ENCODE data around the gene ANO4. TPM values are rescaled to one million over a fixed set of nuclear protein-coding genes. Genes with fewer than 3 reads are reported as not detected.

ANO4 gene
- total and polyA plus RNA-seq, 2 of the 8 experiments (the other 6 are each of a cell fraction or from before 2014, with no cell fraction given) = 1.1 to 3.4 TPM

DNA sequence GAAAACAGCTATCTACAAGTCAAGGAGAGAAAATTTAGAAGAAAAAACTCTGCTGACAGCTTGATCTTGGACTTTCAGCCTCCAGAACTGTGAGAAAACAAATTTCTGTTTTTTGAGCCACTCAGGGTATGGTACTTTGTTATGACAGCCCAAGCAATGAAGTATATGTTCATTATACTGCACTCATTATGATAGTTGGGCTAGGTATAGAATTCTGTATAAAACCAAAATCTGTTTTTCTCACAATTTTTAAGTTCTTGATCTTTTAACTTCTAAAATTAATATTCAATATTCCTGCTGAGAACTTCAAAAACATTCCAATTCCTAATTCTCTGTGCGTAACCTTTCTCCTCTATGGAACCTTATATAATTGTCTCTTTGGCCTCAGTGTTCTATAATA is 214.7 kb downstream of the ANO4 start:
- POLR2A ChIA-PET (ENCODE audit: partially characterized antibody) = no interaction called here
- FAIRE-seq = no peak
- TF ChIP-seq TBP (IDR thresholded peaks at IDR 0.05; ENCODE audit: low read depth, low read length) (no peak), BRCA1 (IDR thresholded peaks at IDR 0.05; ENCODE audit: low read depth, low read length) (no peak), CREB1 (IDR thresholded peaks at IDR 0.05) (no peak), TAF1 (IDR thresholded peaks at IDR 0.05; ENCODE audit: low read depth, low read length) (no peak), RXRA (IDR thresholded peaks at IDR 0.05; ENCODE audit: insufficient read depth, low read depth, low read length) (no peak), SP2 (IDR thresholded peaks at IDR 0.05; ENCODE audit: low read length) (no peak)

More for the DNA sequence above, 214.7 kb downstream of the ANO4 start:
- Histone ChIP-seq H3K27me3 (replicated peaks in 1 of 4; ENCODE audit: control insufficient read depth in 3 of 4, extremely low read depth in 1 of 4, insufficient read depth in 3 of 4, low read length in 3 of 4) (peaks cover 0 to 1% (median 0%) of the 10 kb centered on the region in 4 experiments; a peak in 1 of 7 replicates), H3K18ac (ENCODE audit: extremely low read depth, low read length) (no peak overlapping the region), H4K8ac (ENCODE audit: extremely low read depth, insufficient read depth, low read length) (no peak overlapping the region), H3K56ac (replicated peaks; ENCODE audit: insufficient read length, low read depth, low read length) (no peak overlapping the region), H4K20me1 (replicated peaks in 1 of 2; ENCODE audit: control insufficient read depth in 1 of 2, insufficient read depth in 2 of 2, low read length in 2 of 2) (no peaks in the 10 kb centered on the region), H2BK12ac (ENCODE audit: low read depth, low read length) (no peak overlapping the region), H3K9me3 (ENCODE audit: insufficient read depth in 2 of 2, low read depth in 1 of 2, low read length in 1 of 2) (peaks cover 0 to 10% of the 10 kb centered on the region in 2 experiments; a peak in 1 of 4 replicates), H3K9ac (replicated peaks in 1 of 4; ENCODE audit: extremely low read depth in 1 of 4, low read depth in 3 of 4, low read length in 3 of 4) (no peak overlapping the region), H3K4me1 (replicated peaks in 1 of 4; ENCODE audit: control insufficient read depth in 3 of 4, insufficient read depth in 4 of 4, low read length in 3 of 4) (no peaks in the 10 kb centered on the region), H2BK120ac (replicated peaks; ENCODE audit: low read depth, low read length) (no peak overlapping the region), H3K4ac (replicated peaks; ENCODE audit: insufficient read length, low read depth, low read length) (no peak overlapping the region), H4K91ac (replicated peaks; ENCODE audit: insufficient read length, low read length) (no peak overlapping the region), H3K4me3 (ENCODE audit: extremely low read depth in 1 of 4, insufficient read depth in 2 of 4, low read depth in 3 of 4, low read length in 4 of 4) (no peak overlapping the region), H2BK5ac (ENCODE audit: low read depth, low read length) (no peak overlapping the region), H3K23me2 (ENCODE audit: low read depth, low read length) (no peaks in the 10 kb centered on the region), H4K5ac (ENCODE audit: insufficient read length, low read depth, low read length) (no peak overlapping the region), H2BK15ac (ENCODE audit: low read length) (no peak overlapping the region), H2BK20ac (ENCODE audit: low read length) (no peak overlapping the region), H3K23ac (ENCODE audit: insufficient read length) (no peak overlapping the region), H2AFZ (ENCODE audit: low read length) (no peak overlapping the region), H3K4me2 (ENCODE audit: insufficient read depth in 1 of 2, low read depth in 2 of 2, low read length in 2 of 2) (no peak overlapping the region), H3K14ac (ENCODE audit: insufficient read length) (no peak overlapping the region), H3K36me3 (ENCODE audit: control insufficient read depth in 2 of 4, insufficient read depth in 4 of 4, low read length in 3 of 4) (no peaks in the 10 kb centered on the region), H2AK5ac (ENCODE audit: low read depth, low read length) (no peak overlapping the region), H3K79me2 (ENCODE audit: control insufficient read depth in 1 of 2, insufficient read depth in 2 of 2, low read length in 2 of 2) (no peaks in the 10 kb centered on the region), H3K27ac (ENCODE audit: low read depth, low read length) (no peak overlapping the region), H3K79me1 (ENCODE audit: low read depth, low read length) (no peaks in the 10 kb centered on the region)
- WGBS, 2 experiments (ENCODE audit: extremely low coverage in 1 of 2, insufficient coverage in 1 of 2, insufficient read length in 1 of 2, insufficient replicate concordance in 2 of 2, low coverage in 1 of 2, low lambda C conversion rate in 2 of 2, missing lambda C conversion rate in 1 of 2) = 86% methylated on average over 1 of the region's 1 CpG; no CpG with 5 or more reads in 1 of the 2 experiments
- CTCF ChIA-PET (ENCODE audit: partially characterized antibody) = no interaction called here
- no peak for DNase-seq (ENCODE audit: low read depth in 1 of 2, low spot score in 2 of 2)
